Spleen (tissue), 11 donors: ENCODE results near the gene CBFA2T2. TPM values are rescaled to one million over a fixed set of nuclear protein-coding genes. Genes with fewer than 3 reads are reported as not detected.
"Not testable (repeated sequence)": the region's sequence is repeated elsewhere in the genome, so short reads cannot be mapped to it uniquely, and the experiment has no call there.

ENCODE experiments used
- DNase-seq: peaks from one replicate; pipeline ENCODE4 v3.0.0-alpha.2; 2020
- H3K27ac ChIP-seq, 8 donors: fragments of 200-600 bp; sonication (generic) in 7 of 8; 1 replicate in 4 of 8; 2 replicates in 4 of 8; pipeline versions ENCODE4 v1.5.0 to v1.8.0; 2016 to 2021; ENCODE audit warnings: inconsistent platforms in 4 of 8, mild to moderate bottlenecking in 4 of 8, moderate library complexity in 1 of 8
- H3K27me3 ChIP-seq, 7 donors: fragments of 200-600 bp; sonication (generic) in 6 of 7; replicated peaks in 1 of 7; 1 replicate in 4 of 7; 2 replicates in 3 of 7; pipeline versions ENCODE4 v1.5.0 to v1.8.0; 2016 to 2021; ENCODE audit warnings: inconsistent platforms in 3 of 7, mild to moderate bottlenecking in 1 of 7
- H3K36me3 ChIP-seq, 6 donors: fragments of 200-600 bp; sonication (generic) in 5 of 6; 1 replicate in 4 of 6; 2 replicates in 2 of 6; pipeline versions ENCODE4 v1.5.0 to v1.8.0; 2016 to 2021; ENCODE audit warnings: inconsistent platforms in 2 of 6
- H3K4me1 ChIP-seq, 6 donors: fragments of 200-600 bp; sonication (generic) in 5 of 6; 1 replicate in 3 of 6; 2 replicates in 3 of 6; pipeline versions ENCODE4 v1.5.0 to v1.8.0; 2016 to 2021; ENCODE audit warnings: inconsistent platforms in 3 of 6
- H3K4me3 ChIP-seq, 8 donors: fragments of 200-600 bp; sonication (generic) in 7 of 8; 1 replicate in 4 of 8; 2 replicates in 4 of 8; pipeline versions ENCODE4 v1.5.0 to v1.8.0; 2016 to 2021; ENCODE audit warnings: inconsistent platforms in 4 of 8, mild to moderate bottlenecking in 4 of 8, moderate library complexity in 2 of 8
- H3K9me3 ChIP-seq, 8 donors: fragments of 200-600 bp; sonication (generic) in 7 of 8; 1 replicate in 4 of 8; 2 replicates in 4 of 8; pipeline versions ENCODE4 v1.5.0 to v1.8.0; 2016 to 2021; ENCODE audit warnings: inconsistent platforms in 4 of 8
- POLR2A ChIP-seq, 3 donors: fragments of 450-650 bp; IDR thresholded peaks; one replicate each; pipeline ENCODE4 v1.5.1; 2017; ENCODE audit warnings: antibody characterized with exemption in 3 of 3, mild to moderate bottlenecking in 1 of 3
- POLR2AphosphoS5 ChIP-seq, 3 donors: sonication (generic); formaldehyde crosslinking; IDR thresholded peaks; one replicate each; pipeline ENCODE4 v1.5.1; 2017; ENCODE audit warnings: antibody characterized with exemption in 3 of 3
- WGBS, 5 donors: extraction: QIAGEN DNeasy Blood & Tissue Kit in 3 of 5; methylation state at CpG; one replicate each; pipeline versions ENCODE4 v1.1.5 to v1.1.7; 2013 to 2018; 5-methylcytosine and 5-hydroxymethylcytosine counted together
- intact Hi-C: fragments of 100-400 bp; cut with DNase I; formaldehyde crosslinking; loops from one replicate; pipeline ENCODE4 v1.15.0; 2023; ENCODE audit warnings: low total_unique reads
- polyA plus RNA-seq, 3 donors: library from polyadenylated mRNA; stranded (reverse); fragments of 200-250 nt; gene quantifications; one replicate each; pipeline ENCODE4 v1.2.1, GENCODE V29; 2013
- total RNA-seq, 7 donors: library from RNA; depleted of rRNA in 3 of 7; stranded (reverse); fragments of >200 nt in 3 of 7; fragmentation: NEBNext Ultra II Directional in 4 of 7; extraction: Animal tissue kit (Norgen Biotek cat#: 25700) in 4 of 7; gene quantifications; one replicate each; pipeline versions ENCODE4 v1.1.0 to v1.2.1, GENCODE V29; 2016 to 2021
- TF ChIP-seq, protein P1 (sequence below), 11 experiments: fragments of 200-600 bp in 7 of 11; fragments of 450-650 bp in 4 of 11; sonication (generic) in 4 of 11; IDR thresholded peaks in 8 of 11; conservative IDR thresholded peaks in 3 of 11; 1 replicate in 7 of 11; 2 replicates in 4 of 11; pipeline versions ENCODE4 v1.4.0 to v1.8.0; 2016 to 2021; ENCODE audit warnings: antibody characterized with exemption in 11 of 11, inconsistent platforms in 4 of 11, mild to moderate bottlenecking in 1 of 11
- donor health status: healthy with polysubstance abuse.
- donor health status: DM: no; HTN: no; CAD: no; lungs with moderate emphysema.
- donor health status: DM: no; HTN: no; CAD: no.
- donor health status: Bipolar disorder and iron deficiency.
- donor health status: healthy.
- donor health status: DM: no; HTN: no; CAD: no.
- donor health status: DM: yes; HTN: yes; CAD: no.

Gene CBFA2T2
- total and polyA plus RNA-seq, 10 donors, result 3.3 to 25.4 (median 17.8) TPM

DNA sequence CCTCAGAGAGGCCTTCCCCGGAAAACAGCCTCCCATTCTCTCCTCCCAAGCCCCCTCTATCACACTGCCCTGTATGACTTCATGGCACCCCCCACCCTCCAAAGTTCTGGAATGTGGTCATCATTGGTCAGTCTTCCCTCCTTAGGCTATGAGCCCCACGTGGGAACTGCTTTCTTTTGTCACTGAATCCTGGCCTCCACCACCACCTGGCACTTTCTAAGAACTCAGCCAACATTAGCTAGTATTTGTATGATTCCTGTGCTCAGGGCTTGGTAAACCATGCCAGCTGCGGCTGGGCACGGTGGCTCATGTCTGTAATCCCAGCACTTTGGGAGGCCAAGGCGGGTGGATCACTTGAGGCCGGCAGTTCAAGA is 204.7 kb downstream of the CBFA2T2 start:
- Histone ChIP-seq H3K27me3 (no peaks in the 10 kb centered on the region), H3K4me1 (peaks cover 0 to 11% (median 5%) of the 10 kb centered on the region in 6 donors), H3K27ac (no peak overlapping the region), H3K36me3 (no peaks in the 10 kb centered on the region), H3K4me3 (no peak overlapping the region), H3K9me3 (peaks cover 0 to 5% (median 0%) of the 10 kb centered on the region in 8 donors)
- intact Hi-C loops, result no loop called here
- no peak for TF ChIP-seq POLR2AphosphoS5 (IDR thresholded peaks at IDR 0.05)
- TF ChIP-seq, protein P1, sequence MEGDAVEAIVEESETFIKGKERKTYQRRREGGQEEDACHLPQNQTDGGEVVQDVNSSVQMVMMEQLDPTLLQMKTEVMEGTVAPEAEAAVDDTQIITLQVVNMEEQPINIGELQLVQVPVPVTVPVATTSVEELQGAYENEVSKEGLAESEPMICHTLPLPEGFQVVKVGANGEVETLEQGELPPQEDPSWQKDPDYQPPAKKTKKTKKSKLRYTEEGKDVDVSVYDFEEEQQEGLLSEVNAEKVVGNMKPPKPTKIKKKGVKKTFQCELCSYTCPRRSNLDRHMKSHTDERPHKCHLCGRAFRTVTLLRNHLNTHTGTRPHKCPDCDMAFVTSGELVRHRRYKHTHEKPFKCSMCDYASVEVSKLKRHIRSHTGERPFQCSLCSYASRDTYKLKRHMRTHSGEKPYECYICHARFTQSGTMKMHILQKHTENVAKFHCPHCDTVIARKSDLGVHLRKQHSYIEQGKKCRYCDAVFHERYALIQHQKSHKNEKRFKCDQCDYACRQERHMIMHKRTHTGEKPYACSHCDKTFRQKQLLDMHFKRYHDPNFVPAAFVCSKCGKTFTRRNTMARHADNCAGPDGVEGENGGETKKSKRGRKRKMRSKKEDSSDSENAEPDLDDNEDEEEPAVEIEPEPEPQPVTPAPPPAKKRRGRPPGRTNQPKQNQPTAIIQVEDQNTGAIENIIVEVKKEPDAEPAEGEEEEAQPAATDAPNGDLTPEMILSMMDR (IDR thresholded peaks at IDR 0.05 in 8 of 11, conservative IDR thresholded peaks at IDR 0.05 in 3 of 11), result no peak
- TF ChIP-seq POLR2A (IDR thresholded peaks at IDR 0.05), result no peak
- 72 to 93% (median 89%) methylated on average over 3 to 6 of the region's 6 CpGs for WGBS, 5 donors
- DNase-seq, result no peak

DNA sequence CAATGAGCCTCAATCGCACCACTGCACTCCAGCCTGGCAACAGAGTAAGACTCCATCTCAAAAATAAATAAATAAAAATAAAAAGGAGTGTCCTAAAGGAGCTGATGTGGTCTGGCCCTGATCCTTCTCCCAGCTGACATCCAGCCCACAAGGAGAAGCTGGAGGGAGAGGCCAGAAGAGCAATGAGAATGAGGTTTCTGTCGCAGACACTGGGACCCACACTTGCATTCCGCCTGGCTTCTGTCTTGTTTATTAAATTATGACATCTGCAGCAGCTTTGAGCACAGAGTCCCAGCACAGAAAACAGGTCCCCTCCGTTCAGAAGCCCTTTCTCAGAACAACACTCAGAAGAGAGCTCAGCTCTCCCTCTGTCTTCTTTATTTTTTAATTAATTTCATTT is 206.6 kb downstream of the CBFA2T2 start:
- Histone ChIP-seq H3K27me3 (no peaks in the 10 kb centered on the region), H3K4me1 (no peaks in the 10 kb centered on the region), H3K4me3 (no peak overlapping the region), H3K9me3 (peaks cover 0 to 13% (median 0%) of the 10 kb centered on the region in 8 donors), H3K36me3 (no peaks in the 10 kb centered on the region), H3K27ac (no peak overlapping the region)
- TF ChIP-seq, protein P1 (IDR thresholded peaks at IDR 0.05 in 8 of 11, conservative IDR thresholded peaks at IDR 0.05 in 3 of 11), result no peak
- TF ChIP-seq POLR2A (IDR thresholded peaks at IDR 0.05) (no peak), POLR2AphosphoS5 (IDR thresholded peaks at IDR 0.05) (no peak)
- DNase-seq, result no peak
- intact Hi-C loops, result no loop called here
- 85 to 96% (median 90%) methylated on average over 4 of the region's 4 CpGs for WGBS, 5 donors

DNA sequence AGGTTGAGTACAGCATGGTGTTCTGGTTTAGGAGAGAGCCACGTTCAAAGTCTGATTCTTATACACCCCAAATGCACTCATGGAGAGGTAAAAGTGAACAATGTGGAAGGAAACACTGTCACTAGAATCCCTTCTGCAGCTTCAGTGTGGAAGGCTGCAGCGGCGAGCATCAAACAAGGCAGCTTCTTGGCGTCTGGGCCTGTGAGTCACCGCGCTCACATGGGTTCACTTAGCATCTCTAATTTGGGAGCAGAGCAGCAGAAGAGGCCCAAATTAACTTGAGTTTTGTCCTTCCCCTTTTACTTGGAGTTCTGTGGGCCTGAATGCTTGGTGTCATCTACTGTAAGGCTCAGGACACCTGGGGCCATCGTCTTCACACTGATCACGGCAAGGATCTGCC is 207.2 kb downstream of the CBFA2T2 start:
- Histone ChIP-seq H3K4me3 (no peak overlapping the region), H3K27ac (no peak overlapping the region), H3K9me3 (peaks cover 0 to 13% (median 0%) of the 10 kb centered on the region in 8 donors), H3K36me3 (no peaks in the 10 kb centered on the region), H3K27me3 (no peaks in the 10 kb centered on the region), H3K4me1 (no peaks in the 10 kb centered on the region)
- WGBS, 5 donors, result 70 to 94% (median 86%) methylated on average over 8 of the region's 8 CpGs
- intact Hi-C loops, result no loop called here
- TF ChIP-seq POLR2A (IDR thresholded peaks at IDR 0.05), result no peak
- TF ChIP-seq, protein P1 (IDR thresholded peaks at IDR 0.05 in 8 of 11, conservative IDR thresholded peaks at IDR 0.05 in 3 of 11), result no peak
- TF ChIP-seq POLR2AphosphoS5 (IDR thresholded peaks at IDR 0.05), result no peak
- no peak for DNase-seq

DNA sequence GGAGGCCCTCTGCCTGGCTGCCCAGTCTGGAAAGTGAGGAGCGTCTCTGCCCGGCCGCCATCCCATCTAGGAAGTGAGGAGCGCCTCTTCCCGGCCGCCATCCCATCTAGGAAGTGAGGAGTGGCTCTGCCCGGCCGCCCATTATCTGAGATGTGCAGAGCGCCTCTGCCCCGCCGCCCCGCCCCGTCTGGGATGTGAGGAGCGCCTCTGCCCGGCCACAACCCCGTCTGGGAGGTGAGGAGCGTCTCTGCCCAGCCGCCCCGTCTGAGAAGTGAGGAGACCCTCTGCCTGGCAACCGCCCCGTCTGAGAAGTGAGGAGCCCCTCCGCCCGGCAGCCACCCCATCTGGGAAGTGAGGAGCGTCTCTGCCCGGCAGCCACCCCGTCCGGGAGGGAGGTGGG is 209.1 kb downstream of the CBFA2T2 start:
- DNase-seq, intact Hi-C loops, H3K4me1 ChIP-seq, H3K27ac ChIP-seq, H3K4me3 ChIP-seq, H3K36me3 ChIP-seq, H3K27me3 ChIP-seq: not testable (repeated sequence)
- 91 to 100% (median 97%) methylated on average over 4 to 20 of the region's 27 CpGs; no CpG with 5 or more reads in 1 of the 5 donors for WGBS, 5 donors
- peaks cover 0 to 13% (median 0%) of the 10 kb centered on the region in 8 donors for H3K9me3 ChIP-seq

Other genes starting within 250 kb of the CBFA2T2 start
- gene BPIFB1, start 206.9 kb upstream of the CBFA2T2 start, total RNA-seq, result not detected
- gene BPIFB1, start 206.9 kb upstream of the CBFA2T2 start, polyA plus RNA-seq, result under 1 TPM in 2 of 3 donors, not detected in 1; 0.06 TPM
- 10 to 100 TPM; 21.3 to 34.6 (median 33.2) TPM for gene CDK5RAP1, start 88.6 kb upstream of the CBFA2T2 start, total RNA-seq
- 10 to 100 TPM; 35.6 to 93.0 (median 60.9) TPM for gene CDK5RAP1, start 88.6 kb upstream of the CBFA2T2 start, polyA plus RNA-seq
- 1 to 10 TPM; 2.4 to 8.7 (median 3.9) TPM for gene SNTA1, start 46.3 kb upstream of the CBFA2T2 start, total RNA-seq
- gene SNTA1, start 46.3 kb upstream of the CBFA2T2 start, polyA plus RNA-seq, result 1 to 10 TPM; 4.3 to 6.3 (median 5.9) TPM
- gene C20orf144, start 172.2 kb downstream of the CBFA2T2 start, total RNA-seq, result under 1 TPM in 1 of 7 donors, not detected in 6; 0.14 TPM
- under 1 TPM in 2 of 3 donors, not detected in 1; 0.06 to 0.09 TPM for gene C20orf144, start 172.2 kb downstream of the CBFA2T2 start, polyA plus RNA-seq
- gene ACTL10, start 176.8 kb downstream of the CBFA2T2 start, total RNA-seq, result 1 to 10 TPM; 1.1 to 3.5 (median 2.0) TPM
- gene ACTL10, start 176.8 kb downstream of the CBFA2T2 start, polyA plus RNA-seq, result 1 to 10 TPM; 1.3 to 3.5 (median 2.9) TPM
- 10 to 100 TPM; 14.0 to 39.0 (median 18.8) TPM for gene NECAB3, start 184.3 kb downstream of the CBFA2T2 start, total RNA-seq
- 10 to 100 TPM in 2 of 3 donors, 1 to 10 TPM in 1; 8.6 to 22.7 (median 11.0) TPM for gene NECAB3, start 184.3 kb downstream of the CBFA2T2 start, polyA plus RNA-seq
- gene E2F1, start 196.3 kb downstream of the CBFA2T2 start, total RNA-seq, result 1 to 10 TPM; 2.5 to 6.9 (median 4.5) TPM
- gene E2F1, start 196.3 kb downstream of the CBFA2T2 start, polyA plus RNA-seq, result 1 to 10 TPM; 3.4 to 6.2 (median 5.6) TPM
- 10 to 100 TPM in 1 of 7 donors, 1 to 10 TPM in 6; 6.1 to 14.4 (median 7.5) TPM for gene PXMP4, start 230.2 kb downstream of the CBFA2T2 start, total RNA-seq
- 1 to 10 TPM; 2.1 to 3.4 (median 3.4) TPM for gene PXMP4, start 230.2 kb downstream of the CBFA2T2 start, polyA plus RNA-seq
- gene ZNF341, start 241.9 kb downstream of the CBFA2T2 start, total RNA-seq, result 1 to 10 TPM; 3.3 to 6.7 (median 4.4) TPM
- 1 to 10 TPM; 2.3 to 5.9 (median 4.9) TPM for gene ZNF341, start 241.9 kb downstream of the CBFA2T2 start, polyA plus RNA-seq